ENCODE data around the gene SMIM9.

DNA sequence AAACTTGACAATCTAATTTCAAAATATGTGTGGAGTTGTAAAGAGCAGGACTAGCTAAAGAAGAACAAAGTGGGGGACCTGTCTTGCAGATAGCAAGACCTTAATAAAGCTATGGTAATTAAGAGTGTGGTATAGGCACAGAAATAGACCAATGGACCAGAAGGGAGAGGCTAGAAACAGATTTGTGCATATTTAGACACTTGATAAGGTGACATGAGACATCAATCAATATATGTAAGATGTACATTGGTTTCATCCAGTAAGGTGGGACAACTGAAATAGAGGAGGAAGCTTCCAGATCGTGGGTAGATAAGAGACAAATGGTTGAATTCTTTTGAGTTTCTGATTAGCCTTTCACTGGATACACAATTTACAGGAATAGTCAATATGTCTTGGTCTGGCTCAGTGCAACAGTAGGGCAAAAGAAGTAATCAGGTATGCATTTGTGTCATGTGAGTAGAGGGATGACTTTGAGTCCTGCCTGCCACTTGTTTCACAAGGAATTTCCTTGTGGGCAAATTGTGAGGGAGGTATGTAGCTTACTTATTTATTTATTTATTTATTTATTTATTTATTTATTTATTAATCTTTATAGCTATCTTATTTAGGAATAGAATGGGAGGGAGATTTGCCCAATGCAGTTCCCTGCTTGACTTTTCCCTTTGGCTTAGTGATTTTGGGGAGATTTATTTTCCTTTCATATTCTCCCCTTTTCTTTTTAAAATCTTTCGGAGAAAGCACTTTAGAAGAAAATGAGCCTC, 21.9 kb downstream of the SMIM9 start:
- TF ChIP-seq POLR2A (IDR thresholded peaks at IDR 0.05): no peak
- TF ChIP-seq, protein P1, sequence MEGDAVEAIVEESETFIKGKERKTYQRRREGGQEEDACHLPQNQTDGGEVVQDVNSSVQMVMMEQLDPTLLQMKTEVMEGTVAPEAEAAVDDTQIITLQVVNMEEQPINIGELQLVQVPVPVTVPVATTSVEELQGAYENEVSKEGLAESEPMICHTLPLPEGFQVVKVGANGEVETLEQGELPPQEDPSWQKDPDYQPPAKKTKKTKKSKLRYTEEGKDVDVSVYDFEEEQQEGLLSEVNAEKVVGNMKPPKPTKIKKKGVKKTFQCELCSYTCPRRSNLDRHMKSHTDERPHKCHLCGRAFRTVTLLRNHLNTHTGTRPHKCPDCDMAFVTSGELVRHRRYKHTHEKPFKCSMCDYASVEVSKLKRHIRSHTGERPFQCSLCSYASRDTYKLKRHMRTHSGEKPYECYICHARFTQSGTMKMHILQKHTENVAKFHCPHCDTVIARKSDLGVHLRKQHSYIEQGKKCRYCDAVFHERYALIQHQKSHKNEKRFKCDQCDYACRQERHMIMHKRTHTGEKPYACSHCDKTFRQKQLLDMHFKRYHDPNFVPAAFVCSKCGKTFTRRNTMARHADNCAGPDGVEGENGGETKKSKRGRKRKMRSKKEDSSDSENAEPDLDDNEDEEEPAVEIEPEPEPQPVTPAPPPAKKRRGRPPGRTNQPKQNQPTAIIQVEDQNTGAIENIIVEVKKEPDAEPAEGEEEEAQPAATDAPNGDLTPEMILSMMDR (IDR thresholded peaks at IDR 0.05): no peak

Data from adrenal gland (tissue), 5 donors.